ENCODE data around the gene RMRP.
A peak's percentile ranks its signal among the peaks of the same experiment; 100 is the strongest.

RMRP gene

GRCh38 chr9:35657546-35658136 is at the start of gene RMRP (continued):
- TF ChIP-seq ZNF830 (tag by site-specific recombination; IDR thresholded peaks at IDR 0.05; ENCODE audit: low read depth), result no peak
- peak; percentile 87 for TF ChIP-seq ZIC2 (tag by site-specific recombination; IDR thresholded peaks at IDR 0.05)
- no peak for TF ChIP-seq ZFP41 (tag by site-specific recombination; IDR thresholded peaks at IDR 0.05; ENCODE audit: borderline replicate concordance)
- no peak for TF ChIP-seq ZNF555 (tag by site-specific recombination; conservative IDR thresholded peaks at IDR 0.05)
- peak; percentile 62 for TF ChIP-seq PRDM10 (tag by site-specific recombination; IDR thresholded peaks at IDR 0.05)
- no peak for TF ChIP-seq ZNF518A (tag by site-specific recombination; conservative IDR thresholded peaks at IDR 0.05; ENCODE audit: low read depth)
- peak; percentile 100 for TF ChIP-seq IKZF3 (tag by site-specific recombination; IDR thresholded peaks at IDR 0.05)
- no peak for TF ChIP-seq ZNF266 (tag by site-specific recombination; IDR thresholded peaks at IDR 0.05; ENCODE audit: low read depth)
- no peak for TF ChIP-seq ZNF175 (tag by site-specific recombination; IDR thresholded peaks at IDR 0.05)
- no peak for TF ChIP-seq ZNF174 (tag by site-specific recombination; IDR thresholded peaks at IDR 0.05)
- TF ChIP-seq ZBTB1 (tag by site-specific recombination; IDR thresholded peaks at IDR 0.05), result peak; percentile 91; the same call in 1 of the 2 replicates
- TF ChIP-seq ZSCAN30 (tag by site-specific recombination; IDR thresholded peaks at IDR 0.05), result peak; percentile 59; the same call in 1 of the 2 replicates
- TF ChIP-seq WT1 (tag by site-specific recombination; IDR thresholded peaks at IDR 0.05), result peak; percentile 51
- peak; percentile 79 for TF ChIP-seq ZNF341 (tag by site-specific recombination; IDR thresholded peaks at IDR 0.05; ENCODE audit: low read depth)
- no peak for TF ChIP-seq ZNF704 (tag by site-specific recombination; IDR thresholded peaks at IDR 0.05)
- TF ChIP-seq PRDM6 (tag by site-specific recombination; IDR thresholded peaks at IDR 0.05), result no peak
- no peak for TF ChIP-seq ZNF148 (tag by site-specific recombination; IDR thresholded peaks at IDR 0.05; ENCODE audit: borderline replicate concordance)
- TF ChIP-seq ZNF169 (tag by site-specific recombination; IDR thresholded peaks at IDR 0.05), result no peak
- TF ChIP-seq ZNF513 (tag by site-specific recombination; IDR thresholded peaks at IDR 0.05), result peak; percentile 22; the same call in 1 of the 2 replicates
- peak; percentile 89 for TF ChIP-seq PRDM1 (tag by site-specific recombination; IDR thresholded peaks at IDR 0.05)
- TF ChIP-seq ZNF548 (tag by site-specific recombination; IDR thresholded peaks at IDR 0.05), result no peak
- no peak for TF ChIP-seq ZNF274 (IDR thresholded peaks at IDR 0.05; ENCODE audit: low read length)
- TF ChIP-seq ZNF274 (tag by site-specific recombination; IDR thresholded peaks at IDR 0.05; ENCODE audit: borderline replicate concordance), result no peak
- TF ChIP-seq ZNF248 (tag by site-specific recombination; IDR thresholded peaks at IDR 0.05), result no peak

All from HEK293 (cell line).